GM19239 (cell line): ENCODE results near the gene KCNG2.

Source experiments
- DNase-seq: peaks from one replicate; pipeline ENCODE4 v3.0.0; 2011; ENCODE audit warnings: low spot score; ENCODE audit not compliant: insufficient read length
- FAIRE-seq: peaks from 2 replicates; lab custom pipeline; 2011; peaks lifted over from hg19 to GRCh38; lab: Jason Lieb, UNC

The KCNG2 gene

DNA sequence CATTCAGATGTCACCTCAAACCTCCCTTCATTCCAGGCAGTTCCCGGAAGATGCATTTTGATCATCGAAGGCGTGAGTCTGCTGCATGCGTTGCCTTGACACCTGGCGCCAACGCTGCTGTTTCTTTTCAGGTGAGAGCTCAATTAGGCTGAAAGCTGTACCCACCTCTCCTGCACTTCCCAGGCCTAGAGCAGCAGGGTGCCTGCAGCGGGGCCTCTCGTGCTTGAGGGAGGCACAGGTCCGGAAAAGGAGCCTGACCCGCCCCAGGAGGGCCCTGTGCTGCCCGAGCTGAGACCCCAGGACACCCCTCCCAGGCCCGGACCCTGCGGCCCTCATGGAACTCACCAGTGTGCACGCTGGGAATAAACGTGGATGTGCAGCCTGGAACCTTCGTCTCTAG, 31.4 kb upstream of the KCNG2 start:
- DNase-seq: no peak
- no peak for FAIRE-seq

DNA sequence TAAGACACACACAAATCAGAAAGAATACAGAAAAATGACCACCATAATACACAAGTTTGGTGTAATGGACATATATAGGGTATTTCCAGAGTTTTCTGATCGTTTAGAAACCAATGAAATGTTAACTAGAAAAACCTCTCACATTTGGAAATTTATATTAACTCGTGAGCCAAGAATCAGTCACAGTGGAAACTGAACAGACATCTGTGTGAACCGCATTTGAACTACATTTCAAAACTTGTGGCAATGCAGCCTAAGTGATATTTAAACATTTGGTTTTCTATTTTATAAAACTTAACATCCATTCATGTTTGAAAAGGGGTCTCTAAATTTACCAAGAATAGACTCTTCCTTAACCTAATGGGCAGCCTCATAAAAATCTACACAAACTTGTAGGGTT, 29.0 kb upstream of the KCNG2 start:
- DNase-seq (no peak), FAIRE-seq (no peak)

DNA sequence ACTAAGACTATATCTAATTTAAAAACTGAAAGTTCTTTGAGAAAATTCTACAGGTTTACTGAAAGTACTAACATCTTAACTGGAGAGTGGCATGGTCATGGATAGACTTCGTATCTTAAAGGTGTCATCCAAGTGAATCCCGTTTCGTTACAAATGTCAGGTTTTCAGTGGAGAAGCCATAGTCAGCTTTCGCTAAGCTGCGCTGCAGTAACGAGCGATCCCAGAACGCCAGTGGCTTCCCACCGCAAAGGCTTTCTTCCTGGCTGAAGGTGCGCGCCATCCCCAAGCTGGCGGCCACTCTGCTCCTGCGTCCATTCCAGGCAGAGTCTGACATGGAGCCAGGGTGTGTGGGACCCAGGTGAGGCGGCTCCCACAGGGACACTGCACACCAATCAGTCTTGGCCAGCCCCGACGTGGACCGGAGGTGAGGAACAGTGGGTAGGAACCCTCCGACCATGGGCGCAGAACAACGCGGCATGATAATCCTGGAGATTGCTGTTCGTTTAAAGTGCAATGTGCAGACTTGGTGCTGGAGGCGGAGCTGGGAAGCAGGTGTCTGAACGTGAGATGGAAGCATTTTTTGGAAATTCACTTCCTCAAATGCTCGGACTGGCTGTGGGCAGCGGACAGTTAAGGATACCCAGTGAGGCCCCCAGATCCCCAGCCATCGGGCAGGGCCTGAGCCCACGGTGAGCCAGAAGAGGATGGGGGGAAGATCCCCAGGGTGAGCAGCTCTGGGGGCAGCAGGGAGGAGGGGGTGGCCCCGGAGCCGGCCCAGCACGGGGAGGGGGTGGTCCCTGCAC, 27.8 kb upstream of the KCNG2 start:
- no peak for DNase-seq
- FAIRE-seq: no peak

DNA sequence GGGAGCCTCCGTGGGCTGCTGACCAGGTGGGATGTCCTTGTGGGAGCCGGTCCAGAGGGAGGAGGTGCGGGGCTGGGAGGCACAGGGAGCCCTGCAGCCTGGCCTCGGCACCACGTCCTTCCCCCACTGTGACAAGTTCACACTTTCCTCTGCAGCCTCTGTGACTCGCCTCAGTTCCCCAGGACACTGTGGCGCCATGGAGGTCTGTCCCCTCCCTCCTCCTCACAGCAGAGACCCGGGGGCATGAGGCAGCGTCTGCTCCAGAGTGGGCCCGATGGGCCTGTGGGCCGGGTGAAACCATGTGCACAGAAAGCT, 27.3 kb upstream of the KCNG2 start:
- DNase-seq (no peak), FAIRE-seq (no peak)

DNA sequence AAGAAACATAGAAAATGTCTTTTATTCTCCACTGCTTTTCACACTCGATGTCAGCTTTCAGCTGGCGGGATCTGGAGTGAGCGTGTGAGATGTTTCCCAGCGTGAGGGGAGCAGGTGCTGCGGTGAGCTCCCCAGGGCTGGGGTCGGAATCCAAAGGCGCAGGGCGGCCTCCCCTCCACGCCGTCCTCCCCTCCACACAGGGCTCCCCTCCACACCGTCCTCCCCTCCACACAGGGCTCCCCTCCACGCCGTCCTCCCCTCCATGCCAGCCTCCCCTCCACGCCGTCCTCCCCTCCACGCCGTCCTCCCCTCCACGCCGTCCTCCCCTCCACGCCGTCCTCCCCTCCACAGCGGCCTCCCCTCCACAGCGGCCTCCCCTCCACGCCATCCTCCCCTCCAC, 26.9 kb upstream of the KCNG2 start:
- FAIRE-seq: no peak

DNA sequence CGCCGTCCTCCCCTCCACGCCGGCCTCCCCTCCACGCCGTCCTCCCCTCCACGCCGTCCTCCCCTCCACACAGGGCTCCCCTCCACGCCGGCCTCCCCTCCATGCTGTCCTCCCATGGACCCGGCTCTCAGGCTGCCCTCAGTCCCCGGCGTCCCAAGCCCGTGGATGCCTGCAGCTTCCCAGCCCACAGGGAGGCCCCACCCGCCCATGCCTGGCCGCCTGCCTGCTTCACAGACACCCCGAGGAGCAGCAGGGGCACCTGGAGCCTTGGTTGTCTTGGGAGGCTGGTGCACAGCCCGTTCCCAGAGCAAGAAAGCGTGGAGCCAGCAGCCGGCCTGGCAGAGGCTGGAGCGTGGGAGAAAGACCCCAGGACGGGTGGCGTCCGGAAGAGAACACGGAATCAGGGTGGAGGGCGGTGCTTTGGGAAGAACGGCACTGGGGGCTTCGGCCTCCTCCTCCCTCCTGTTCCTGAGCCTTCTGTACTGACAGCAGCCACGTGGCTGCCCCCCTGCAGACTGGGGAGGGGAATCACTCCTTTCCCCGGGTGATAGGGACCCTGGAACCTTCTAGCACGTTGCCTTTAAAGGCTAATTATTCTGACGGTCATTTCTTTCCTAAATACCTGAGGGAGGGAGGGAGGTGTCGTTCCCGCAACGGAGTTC, 26.2 kb upstream of the KCNG2 start:
- DNase-seq (no peak), FAIRE-seq (no peak)

More for the DNA sequence above, 26.9 kb upstream of the KCNG2 start:
- DNase-seq: no peak

DNA sequence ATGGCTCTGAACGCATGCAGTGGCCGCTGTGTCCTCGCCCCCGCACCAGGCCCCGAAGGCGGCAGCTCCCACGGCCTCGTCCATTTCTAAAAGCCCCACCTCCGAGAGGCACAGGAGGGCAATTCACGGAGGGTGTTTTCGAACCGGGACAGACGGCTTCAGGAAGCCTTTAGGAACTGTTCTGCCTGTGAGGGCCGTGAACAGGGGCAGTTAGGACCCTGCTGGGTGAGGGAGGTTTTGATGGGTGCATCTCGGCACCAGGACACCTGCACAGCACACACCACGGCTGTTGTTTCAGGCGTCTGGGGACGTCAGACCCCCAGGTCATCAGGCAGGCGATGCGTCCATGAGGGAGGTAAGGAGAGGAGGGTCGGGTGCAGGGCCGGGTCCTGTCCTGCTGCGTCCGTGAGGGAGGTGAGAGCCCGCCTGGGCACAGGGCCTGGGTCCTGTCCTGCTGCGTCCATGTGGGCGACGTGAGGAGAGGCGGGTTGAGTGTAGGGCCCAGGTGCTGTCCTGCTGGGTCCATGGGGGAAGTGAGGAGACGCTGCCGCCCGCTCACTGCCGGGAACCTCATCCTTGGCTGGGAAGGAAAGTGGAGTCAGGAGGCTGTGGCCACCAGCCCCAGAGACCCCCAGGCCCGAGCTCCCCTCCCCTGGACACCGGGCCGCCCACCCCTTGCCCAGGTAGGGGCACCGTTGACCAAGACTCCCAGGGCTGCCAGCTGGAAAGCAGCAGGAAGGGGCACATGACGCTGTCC, 25.5 kb upstream of the KCNG2 start:
- no peak for DNase-seq
- no peak for FAIRE-seq

DNA sequence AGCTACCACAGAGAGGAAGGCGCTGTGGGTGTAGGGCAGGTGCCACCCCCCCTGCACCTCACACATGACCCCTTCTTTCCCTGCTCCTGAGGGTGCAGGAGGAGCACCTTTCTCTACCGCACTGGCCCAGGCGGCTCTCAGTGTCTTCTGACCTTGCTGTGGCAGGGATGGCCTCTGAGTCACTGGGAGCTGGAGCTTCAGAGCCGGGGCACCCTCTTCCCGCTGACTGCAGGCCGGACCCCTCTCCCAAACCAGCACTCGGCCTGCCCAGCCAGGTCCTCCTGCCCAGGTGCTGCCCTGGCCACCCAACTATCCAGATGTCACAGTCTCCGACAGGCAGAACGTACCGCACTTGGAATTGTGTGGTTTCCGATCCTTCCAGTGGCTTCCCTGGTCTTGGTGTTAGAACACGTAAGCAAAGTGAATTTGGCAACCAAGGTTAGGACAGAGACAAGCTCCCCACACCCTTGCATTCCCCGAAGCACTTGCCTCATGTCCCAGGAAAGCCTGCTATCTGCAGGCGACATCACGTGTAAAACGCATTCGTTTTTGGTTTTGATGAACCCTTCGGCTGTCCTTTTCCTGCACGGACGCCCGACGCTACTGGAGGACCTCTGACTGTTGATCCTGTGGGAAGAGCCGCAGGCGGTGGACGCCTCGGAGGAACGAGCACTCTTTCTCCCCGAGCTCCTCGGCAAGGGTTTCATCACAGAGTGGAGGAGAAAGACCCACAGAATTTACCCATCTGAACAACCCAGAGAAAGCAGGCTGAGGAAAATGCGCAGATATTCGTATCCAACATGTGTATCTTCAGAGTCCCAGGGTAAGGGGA, 24.7 kb upstream of the KCNG2 start:
- DNase-seq: no peak
- FAIRE-seq: no peak

DNA sequence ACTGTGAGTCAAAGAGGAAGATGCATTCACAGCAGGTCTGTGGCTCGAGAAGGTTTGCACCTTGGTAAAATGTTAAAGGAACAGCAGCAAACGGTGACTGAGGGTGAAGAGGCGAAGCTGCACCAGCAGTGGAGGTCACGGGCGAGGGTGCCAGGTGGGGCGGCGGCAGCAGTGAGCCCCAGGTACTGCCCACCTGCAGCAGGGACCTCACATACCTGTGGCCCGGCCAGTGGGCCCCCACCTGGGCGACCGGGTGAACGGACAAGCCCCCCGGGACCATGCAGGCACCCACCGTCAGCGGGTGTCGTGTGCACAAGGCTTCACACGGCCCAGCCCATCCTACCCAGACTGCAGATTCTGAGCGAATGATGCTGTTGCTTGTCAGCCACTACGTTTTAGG, 23.6 kb upstream of the KCNG2 start:
- DNase-seq (no peak), FAIRE-seq (no peak)

DNA sequence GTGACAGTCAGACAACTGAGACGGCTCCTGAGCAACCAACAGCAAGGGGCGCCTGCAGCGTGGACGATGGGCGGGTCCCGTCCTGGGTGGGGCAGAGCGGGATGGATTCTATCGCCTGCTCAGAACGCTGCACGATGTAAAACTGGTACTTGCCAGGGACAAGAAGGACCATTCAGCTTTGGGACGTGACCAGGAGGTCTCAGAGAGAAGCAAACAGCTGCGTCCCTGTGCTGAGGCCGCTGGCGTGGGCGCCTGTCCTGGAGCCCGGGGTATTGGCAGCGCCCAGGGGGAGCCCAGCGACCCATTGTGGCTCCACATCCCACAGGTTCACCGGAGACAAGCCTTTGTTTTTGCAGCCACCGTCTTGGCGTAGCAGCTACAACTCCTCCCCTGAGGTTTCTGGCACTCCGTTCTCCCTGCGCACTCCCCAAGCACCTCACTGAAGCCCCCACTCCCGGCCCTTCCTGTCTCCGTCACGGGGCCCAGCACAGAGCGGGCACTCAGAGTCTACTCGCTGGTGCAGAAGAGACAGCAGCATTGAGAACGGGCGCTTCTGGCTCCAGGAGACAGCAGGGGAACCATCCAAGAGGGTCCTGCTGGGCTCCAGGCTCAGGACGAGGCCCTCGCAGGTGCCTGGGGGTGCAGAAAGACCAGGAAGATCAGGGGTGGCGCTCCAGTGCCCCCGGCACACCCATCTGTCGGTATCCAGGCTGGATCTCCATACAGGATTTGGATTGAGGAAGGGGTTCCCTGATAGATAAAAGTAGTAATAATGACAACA, 22.1 kb upstream of the KCNG2 start:
- no peak for FAIRE-seq
- DNase-seq: no peak

DNA sequence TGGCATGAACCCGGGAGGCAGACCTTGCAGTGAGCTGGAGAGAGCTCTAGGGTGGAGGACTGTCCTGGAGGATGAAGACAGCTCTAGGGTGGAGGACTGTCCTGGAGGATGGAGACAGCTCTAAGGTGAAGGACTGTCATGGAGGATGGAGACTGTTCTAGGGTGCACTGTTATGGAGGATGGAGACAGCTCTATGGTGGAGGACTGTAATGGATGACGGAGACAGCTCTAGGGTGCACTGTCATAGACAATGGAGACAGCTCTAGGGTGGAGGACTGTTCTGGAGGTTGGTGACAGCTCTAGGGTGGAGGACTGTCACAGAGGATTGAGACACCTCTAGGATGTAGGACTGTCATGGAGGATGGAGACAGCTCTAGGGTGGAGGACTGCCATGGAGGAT, 21.1 kb upstream of the KCNG2 start:
- DNase-seq: no peak
- FAIRE-seq: no peak

DNA sequence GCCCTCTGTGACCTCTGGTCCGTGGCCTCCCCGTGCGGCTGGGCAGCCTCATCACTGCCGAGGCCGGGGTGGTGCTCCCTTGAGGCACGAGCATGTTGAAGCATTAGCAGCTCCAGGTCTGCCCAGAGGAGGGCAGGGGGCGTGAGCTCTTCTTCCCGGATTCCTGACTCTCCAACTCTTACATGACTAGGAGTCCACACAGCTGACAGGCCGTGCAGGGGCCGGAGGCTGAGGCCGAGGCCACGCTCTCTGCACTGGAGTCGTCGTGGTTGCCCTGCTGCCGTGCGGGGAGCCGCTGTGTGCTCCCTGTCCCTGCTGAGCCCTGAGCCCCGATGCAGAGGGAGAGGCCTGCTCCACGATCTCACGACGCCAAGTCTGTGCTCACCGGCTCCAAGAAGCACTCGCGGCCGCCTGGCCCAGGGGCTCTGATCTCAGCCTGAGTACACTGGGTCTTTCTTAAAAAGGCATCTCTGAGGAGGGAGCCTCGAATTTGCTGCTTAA, 19.4 kb upstream of the KCNG2 start:
- DNase-seq: no peak
- no peak for FAIRE-seq

DNA sequence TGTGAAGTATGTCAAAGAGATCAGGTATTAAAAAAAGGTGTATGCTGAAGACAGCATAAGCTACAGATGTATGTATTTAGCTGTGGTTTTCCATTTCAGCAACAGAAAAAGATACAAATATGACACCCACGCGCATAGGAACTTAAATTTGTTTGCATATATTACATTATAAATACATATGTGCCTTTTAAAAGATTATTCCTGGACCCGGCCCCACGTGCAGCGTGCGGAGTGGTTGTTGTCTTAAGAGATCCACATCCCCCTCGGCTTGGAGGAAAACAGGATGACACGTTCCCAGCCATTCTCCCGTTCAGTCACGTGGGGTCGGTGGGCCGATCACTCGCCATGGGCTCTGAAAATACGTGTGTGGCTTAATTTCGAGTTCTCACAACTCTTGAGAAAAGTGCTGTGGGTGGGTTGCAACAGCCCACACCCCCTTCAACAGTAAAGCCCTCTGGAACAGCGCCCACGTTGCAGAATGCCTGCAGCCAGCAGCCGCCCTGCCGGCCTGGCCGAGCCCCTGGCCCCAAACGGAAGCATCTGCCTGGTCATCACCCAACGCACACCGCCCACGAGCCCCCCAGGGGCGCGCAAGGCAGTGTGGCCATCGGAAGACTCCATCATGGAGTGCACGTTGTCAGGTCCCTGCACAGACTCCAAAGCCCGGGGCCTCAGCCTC, 18.6 kb upstream of the KCNG2 start:
- FAIRE-seq (no peak), DNase-seq (no peak)

DNA sequence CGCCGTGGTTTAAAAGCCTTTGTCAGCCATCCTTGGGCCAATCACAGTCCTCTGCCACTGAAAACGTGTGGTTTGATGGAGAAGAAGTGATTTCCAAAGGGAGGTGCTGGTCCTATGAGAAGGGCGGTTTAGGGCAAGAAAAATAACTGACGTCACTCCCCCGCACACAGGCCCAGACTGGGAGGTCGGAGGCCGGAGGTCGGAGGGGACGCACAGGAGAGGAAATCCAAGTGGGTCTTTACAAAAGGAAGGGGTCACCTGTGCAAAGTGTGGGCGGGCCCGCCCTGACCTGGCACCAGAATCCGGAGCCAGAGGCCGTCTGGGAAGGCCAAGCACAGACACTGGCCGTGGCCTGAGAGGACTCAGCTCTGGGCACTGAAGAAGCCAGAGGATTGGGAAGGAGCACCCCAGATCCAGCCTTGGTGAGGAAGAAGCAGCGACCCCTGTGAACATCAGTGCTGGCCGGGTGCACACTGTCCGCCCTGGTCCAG, 18.0 kb upstream of the KCNG2 start:
- FAIRE-seq: no peak
- DNase-seq: no peak

DNA sequence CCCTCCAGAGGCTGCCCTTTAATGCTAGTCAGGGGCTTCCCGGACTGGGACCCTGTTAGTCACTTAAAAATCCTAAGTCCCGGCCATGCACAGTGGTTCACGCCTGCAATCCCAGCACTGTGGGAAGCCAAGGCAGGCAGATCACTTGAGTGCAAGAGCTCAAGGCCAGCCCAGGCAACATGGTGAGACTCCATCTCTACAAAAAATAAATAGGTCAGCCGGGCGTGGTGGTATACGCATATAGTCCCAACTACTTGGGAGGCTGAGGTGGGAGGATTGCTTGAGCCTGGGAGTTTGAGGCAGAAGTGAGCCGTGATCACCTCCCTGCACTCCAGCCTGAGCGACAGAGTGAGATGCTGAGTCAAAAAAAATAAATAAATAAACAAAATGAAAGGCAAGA, 17.2 kb upstream of the KCNG2 start:
- FAIRE-seq: no peak
- no peak for DNase-seq

DNA sequence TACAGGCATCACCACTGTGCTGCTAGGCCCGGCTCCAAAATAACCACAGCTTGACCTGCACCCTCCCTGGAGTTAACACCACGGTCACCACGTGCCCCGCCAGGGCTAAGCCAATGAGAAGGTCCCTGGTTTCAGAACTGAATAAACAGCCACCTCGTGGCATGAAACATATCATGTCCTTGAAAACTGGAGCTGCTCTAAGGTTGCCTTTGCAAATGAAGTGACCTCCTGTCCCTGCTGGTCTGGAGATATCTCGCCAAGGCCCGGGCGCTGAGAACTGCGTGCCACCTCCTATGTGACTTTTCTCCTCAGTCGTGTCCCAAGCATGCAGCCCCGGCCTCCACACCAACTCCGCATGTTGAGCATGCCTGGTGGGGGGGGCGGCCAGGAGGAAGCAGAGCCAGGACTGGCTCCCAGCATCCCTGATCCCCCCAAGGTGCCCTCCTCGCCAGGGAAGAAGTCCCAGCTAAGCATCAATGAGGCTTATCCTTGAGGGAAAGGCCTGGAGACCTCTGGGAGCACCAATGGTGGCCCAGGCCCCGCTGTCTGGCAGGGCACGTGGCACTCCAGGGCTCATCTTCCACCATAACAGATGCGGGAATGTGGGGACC, 16.3 kb upstream of the KCNG2 start:
- DNase-seq (no peak), FAIRE-seq (no peak)

DNA sequence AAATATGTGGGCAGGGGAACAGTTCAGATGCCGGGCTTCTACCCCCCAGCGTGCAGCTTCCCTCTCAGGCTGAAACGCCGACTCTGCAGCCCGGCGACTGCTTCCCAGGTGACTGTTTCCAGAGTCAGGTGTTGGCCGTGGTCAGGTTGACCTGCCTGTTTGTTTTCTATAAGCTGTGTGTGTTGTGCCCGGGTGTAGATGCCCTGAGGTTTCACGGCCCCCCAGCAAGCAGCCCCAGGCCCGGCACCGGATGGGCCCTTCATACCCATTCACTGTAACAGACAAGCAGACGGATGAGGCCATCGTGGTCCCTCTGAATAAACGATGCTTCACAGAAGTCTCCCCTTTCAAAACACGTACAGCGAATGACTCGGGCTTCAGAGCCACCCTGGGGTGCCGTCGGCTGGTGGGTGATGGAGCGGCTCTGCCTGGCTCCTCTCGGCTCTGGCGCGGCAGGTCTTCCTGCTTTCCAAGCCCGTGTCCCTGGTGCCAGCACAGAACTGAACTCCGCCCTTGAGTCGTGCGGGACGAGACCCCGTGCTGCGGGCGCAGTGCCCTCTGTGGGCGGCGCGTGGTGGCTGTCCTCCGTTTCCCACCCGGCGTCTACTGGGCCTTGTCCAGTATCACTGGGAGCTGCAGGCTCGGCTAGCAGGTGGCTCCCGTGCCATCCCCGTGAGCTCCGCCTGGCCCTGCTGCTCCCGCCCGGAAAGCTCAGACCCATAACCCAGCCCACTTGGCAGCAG, 15.0 kb upstream of the KCNG2 start:
- no peak for FAIRE-seq
- DNase-seq: no peak
